22Rv1 (cell line): Measurements from ENCODE around the gene TCP1.

Experiments used
- H3K27ac ChIP-seq: fragments of 450-650 bp; 2 replicates; pipeline ENCODE4 v1.5.1; 2017
- ZFX ChIP-seq: fragments of 450-650 bp; IDR thresholded peaks from 2 replicates; pipeline ENCODE4 v1.6.1; 2017; ENCODE audit warnings: antibody characterized with exemption, borderline replicate concordance
- TF ChIP-seq, protein P1 (sequence below): fragments of 450-650 bp; IDR thresholded peaks from 2 replicates; pipeline ENCODE4 v1.5.1; 2017; ENCODE audit warnings: mild to moderate bottlenecking

Gene TCP1

GRCh38 chr6:159789377-159790148 lies at the start of gene TCP1:
TSS of gene TCP1 (minus strand) at chr6:159789602. CDS start at chr6:159789468, 134 bp downstream.
- no peak for TF ChIP-seq ZFX
- TF ChIP-seq, protein P1, sequence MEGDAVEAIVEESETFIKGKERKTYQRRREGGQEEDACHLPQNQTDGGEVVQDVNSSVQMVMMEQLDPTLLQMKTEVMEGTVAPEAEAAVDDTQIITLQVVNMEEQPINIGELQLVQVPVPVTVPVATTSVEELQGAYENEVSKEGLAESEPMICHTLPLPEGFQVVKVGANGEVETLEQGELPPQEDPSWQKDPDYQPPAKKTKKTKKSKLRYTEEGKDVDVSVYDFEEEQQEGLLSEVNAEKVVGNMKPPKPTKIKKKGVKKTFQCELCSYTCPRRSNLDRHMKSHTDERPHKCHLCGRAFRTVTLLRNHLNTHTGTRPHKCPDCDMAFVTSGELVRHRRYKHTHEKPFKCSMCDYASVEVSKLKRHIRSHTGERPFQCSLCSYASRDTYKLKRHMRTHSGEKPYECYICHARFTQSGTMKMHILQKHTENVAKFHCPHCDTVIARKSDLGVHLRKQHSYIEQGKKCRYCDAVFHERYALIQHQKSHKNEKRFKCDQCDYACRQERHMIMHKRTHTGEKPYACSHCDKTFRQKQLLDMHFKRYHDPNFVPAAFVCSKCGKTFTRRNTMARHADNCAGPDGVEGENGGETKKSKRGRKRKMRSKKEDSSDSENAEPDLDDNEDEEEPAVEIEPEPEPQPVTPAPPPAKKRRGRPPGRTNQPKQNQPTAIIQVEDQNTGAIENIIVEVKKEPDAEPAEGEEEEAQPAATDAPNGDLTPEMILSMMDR = no peak
- H3K27ac ChIP-seq = peak within 1 kb of the TSS; percentile 93

DNA sequence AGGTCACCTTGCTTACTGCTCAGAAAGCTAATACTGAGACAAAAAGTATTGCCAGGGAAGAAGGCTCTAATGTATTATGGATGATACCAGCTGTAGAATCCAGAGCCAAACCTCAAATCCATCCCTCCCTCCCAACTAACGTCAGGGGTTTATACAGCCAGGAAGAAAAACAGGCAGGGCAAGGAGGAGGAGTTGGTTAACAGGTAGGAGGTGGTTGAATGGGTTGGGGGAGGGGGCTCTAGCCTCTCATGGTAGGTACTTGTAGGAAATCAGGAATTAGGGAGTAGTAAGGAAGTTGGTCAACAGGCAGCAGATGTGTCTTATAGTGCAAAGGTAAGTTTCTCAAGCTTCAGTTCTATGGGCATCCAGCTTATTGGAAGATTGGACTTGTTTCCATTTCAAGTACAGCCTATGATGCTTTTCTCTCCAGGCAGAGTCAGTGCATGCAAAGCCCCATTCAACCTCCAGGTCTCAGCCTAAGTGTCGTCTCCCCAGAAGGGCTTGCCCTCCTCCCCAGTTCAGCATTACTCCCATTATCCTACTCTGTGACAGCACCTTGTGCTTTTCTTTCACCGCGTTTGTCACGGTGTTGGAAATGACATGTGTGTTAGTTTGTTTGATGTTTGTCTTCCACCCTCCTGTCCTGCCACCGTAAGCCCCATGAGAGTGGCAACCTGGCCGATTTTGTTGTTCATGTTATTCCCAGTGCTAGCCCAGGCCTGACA lies 48.8 kb upstream of the TCP1 start:
- no peak overlapping the region for H3K27ac ChIP-seq
- TF ChIP-seq, protein P1 = no peak
- no peak for TF ChIP-seq ZFX

GRCh38 chr6:159837511-159837910 lies 48.1 kb upstream of the TCP1 start:
- H3K27ac ChIP-seq = no peak overlapping the region
- TF ChIP-seq, protein P1 = no peak
- no peak for TF ChIP-seq ZFX

- no peak overlapping the region for H3K27ac ChIP-seq
These were observed 47.5 kb upstream of the TCP1 start for GRCh38 chr6:159836718-159837490.

DNA sequence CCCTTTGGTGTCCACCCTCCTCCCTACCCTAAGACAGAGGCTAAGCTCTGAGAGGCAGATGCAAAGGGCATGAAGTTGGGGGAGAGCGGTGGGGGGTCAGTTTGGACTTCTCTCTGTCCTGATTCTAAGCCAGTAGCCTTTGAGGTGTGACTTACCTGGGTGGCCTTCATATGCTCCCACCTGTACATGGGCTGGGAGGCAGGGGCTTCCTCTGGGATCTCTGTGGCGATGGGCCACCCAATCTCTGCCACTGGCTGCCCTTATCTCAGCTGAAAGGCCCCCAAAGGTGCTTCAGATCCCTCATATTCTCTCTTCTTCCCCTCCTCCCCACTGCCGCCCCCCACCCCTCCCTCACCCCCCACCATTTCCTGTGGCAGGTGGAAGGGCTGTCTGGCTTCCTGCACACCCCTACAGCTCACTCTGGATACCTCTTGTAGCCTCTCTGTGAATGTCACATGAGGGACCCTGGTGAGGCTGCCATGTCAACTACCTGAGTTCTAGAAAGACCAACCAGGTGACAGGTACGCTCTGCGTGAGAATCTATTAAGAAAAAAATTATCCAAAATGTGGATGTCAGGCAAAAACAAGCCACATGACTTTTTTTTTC lies 44.7 kb upstream of the TCP1 start:
- TF ChIP-seq, protein P1 = no peak
- no peak for TF ChIP-seq ZFX
- H3K27ac ChIP-seq = no peak overlapping the region

More at GRCh38 chr6:159836718-159837490, 47.5 kb upstream of the TCP1 start:
- TF ChIP-seq ZFX = no peak
- TF ChIP-seq, protein P1 = no peak

DNA sequence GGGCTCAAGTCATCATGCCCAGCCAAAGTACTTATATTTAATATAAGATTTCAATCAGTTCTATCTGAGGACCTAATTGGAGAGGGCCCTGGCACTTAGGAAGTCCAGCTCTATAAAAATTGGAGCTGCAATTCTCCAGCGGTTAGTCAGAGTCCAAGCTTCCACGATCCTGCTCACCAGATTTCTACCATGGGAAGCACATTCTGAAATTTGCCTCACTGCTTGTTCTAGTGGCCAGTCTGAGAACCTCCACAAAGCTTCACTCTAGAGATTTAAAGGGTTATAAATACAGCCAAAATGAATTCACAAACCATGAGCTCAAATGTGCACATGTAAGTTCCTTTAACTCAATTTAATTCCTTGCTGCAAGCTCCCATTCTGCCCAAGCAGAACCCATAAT lies 44.2 kb upstream of the TCP1 start:
- no peak overlapping the region for H3K27ac ChIP-seq
- TF ChIP-seq, protein P1 = no peak
- TF ChIP-seq ZFX = no peak
